Gastroesophageal sphincter (tissue), 3 donors: Measurements from ENCODE around the gene STAP2.

Experiments used
- POLR2A ChIP-seq, 2 donors: fragments of 450-650 bp; IDR thresholded peaks; one replicate each; pipeline ENCODE4 v1.6.1; 2017; ENCODE audit warnings: antibody characterized with exemption in 2 of 2, mild to moderate bottlenecking in 2 of 2, moderate library complexity in 1 of 2
- POLR2AphosphoS5 ChIP-seq: sonication (generic); formaldehyde crosslinking; IDR thresholded peaks from one replicate; pipeline ENCODE4 v1.6.1; 2017; ENCODE audit warnings: antibody characterized with exemption
- TF ChIP-seq, protein P1 (sequence below), 4 experiments: fragments of 200-600 bp in 2 of 4; fragments of 450-650 bp in 2 of 4; sonication (generic) in 1 of 4; IDR thresholded peaks; one replicate each; pipeline ENCODE4 v1.5.1; 2017 to 2019; ENCODE audit warnings: antibody characterized with exemption in 4 of 4, mild to moderate bottlenecking in 2 of 4, moderate library complexity in 2 of 4

DNA sequence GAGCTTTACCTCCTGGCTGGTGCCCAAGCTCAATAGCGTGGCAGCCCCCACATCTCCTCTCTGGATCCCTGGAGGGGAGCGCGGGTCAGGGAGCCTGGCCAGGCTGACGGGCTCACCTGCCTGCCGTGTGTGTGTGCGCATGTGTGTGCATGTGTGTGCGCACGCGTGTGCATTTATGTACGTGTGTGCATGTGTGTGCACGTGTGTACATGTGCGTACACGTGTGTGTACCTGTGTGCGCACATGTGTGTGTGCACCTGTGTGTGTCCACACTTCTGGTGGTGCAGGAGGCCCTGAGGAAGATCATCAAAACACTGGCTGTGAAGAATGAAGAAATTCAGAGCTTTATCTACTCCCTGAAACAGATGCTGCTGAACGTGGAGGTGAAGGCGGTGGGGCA, 33.0 kb downstream of the STAP2 start:
- TF ChIP-seq, protein P1, sequence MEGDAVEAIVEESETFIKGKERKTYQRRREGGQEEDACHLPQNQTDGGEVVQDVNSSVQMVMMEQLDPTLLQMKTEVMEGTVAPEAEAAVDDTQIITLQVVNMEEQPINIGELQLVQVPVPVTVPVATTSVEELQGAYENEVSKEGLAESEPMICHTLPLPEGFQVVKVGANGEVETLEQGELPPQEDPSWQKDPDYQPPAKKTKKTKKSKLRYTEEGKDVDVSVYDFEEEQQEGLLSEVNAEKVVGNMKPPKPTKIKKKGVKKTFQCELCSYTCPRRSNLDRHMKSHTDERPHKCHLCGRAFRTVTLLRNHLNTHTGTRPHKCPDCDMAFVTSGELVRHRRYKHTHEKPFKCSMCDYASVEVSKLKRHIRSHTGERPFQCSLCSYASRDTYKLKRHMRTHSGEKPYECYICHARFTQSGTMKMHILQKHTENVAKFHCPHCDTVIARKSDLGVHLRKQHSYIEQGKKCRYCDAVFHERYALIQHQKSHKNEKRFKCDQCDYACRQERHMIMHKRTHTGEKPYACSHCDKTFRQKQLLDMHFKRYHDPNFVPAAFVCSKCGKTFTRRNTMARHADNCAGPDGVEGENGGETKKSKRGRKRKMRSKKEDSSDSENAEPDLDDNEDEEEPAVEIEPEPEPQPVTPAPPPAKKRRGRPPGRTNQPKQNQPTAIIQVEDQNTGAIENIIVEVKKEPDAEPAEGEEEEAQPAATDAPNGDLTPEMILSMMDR (IDR thresholded peaks at IDR 0.05) = no peak
- TF ChIP-seq POLR2A (IDR thresholded peaks at IDR 0.05) (no peak), POLR2AphosphoS5 (no peak)
